SK-N-MC (cell line): ENCODE measurements around the gene GET4.

Experiments
- EZH2 ChIP-seq: fragments of 200-600 bp; sonication (generic); IDR thresholded peaks from one replicate; pipeline ENCODE4 v1.6.1; 2017; ENCODE audit warnings: antibody characterized with exemption
- POLR2AphosphoS5 ChIP-seq: IDR thresholded peaks from 2 replicates; pipeline ENCODE4 v1.6.1; 2012; ENCODE audit warnings: mild to moderate bottlenecking, low read depth, low read length, borderline replicate concordance

DNA sequence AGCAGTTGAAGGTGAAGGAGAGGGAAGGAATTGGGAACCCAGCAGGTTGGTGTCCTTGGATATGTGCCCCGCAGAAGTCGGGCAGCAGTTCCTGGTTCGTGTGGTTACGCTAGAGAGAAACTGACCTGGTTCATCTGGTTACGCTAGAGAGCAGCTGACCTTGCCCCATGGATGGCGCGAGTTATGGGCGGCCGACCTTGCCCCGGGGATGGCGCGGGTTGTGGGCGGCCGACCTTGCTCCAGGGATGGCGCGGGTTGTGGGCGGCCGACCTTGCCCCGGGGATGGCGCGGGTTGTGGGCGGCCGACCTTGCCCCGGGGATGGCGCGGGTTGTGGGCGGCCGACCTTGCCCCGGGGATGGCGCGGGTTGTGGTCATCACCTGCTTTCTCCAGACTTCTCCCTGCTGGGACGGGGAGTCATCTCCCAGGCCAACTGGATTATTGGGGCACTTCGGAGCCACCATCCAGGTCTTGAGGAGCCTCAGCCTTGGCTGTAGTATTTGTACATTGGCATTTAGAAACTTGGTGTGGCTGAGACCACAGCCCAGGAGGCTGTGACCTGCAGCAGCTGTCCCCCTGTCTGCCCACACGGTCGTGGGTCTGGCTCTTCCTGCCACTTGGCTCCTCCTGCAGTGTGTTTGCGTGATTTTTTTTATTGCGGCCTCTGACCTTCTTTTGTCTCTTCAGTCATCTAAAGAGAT lies 6.1 kb downstream of the GET4 start:
- no peak for TF ChIP-seq POLR2AphosphoS5
- TF ChIP-seq EZH2 = no peak
